GM21390 (cell line): ENCODE measurements around the gene JPH2.

Source experiments
- ATAC-seq: cut with Tn5 transposase; IDR thresholded peaks from one replicate; pipeline ENCODE4 v1.9.1; 2021; ENCODE audit not compliant: unreplicated experiment

JPH2 gene

DNA sequence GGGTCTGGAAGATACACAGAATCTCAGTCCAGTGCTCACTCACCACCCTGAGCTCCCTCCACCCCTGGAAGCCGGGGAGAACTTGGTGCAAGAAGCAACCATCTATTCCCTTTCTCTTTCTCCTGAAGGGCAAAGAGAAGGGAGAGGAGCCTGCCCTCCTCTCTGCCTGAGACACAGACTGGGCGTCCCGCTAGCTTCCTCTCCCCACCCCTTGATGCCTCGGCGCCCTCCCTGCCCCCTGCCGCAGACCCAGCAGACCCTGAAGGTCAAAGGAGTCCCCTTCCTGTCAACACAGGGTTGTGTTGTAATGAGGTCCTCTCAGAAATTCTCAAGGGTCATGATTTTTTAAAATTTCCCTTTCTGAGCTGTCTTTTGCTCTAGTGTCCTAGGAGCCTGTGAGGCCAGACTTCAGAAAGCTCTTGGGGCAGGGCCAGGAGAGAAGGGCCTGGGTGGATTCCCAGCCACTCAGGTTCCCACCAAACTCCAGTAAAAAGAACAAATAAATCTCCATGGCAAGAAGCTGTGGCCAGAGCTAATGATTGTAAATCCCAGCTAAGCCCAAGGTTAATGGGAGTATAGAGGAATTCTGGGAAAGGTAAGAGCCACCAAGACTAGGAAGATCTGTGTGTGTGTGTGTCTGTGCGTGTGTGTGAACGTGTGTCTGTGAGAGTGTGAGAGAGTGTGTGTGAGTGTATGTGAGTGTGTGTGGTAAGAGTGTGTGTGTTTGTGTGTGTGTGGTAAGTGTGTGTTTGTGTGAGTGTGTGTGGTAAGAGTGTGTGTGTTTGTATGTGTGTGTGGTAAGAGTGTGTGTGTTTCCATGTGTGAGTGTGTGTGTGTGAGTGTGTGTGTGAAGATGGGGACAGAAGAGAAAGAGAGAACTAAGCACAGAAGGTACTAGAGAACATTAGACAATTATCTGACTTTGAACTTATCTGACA, 1.1 kb upstream of the JPH2 start:
- ATAC-seq: no peak

DNA sequence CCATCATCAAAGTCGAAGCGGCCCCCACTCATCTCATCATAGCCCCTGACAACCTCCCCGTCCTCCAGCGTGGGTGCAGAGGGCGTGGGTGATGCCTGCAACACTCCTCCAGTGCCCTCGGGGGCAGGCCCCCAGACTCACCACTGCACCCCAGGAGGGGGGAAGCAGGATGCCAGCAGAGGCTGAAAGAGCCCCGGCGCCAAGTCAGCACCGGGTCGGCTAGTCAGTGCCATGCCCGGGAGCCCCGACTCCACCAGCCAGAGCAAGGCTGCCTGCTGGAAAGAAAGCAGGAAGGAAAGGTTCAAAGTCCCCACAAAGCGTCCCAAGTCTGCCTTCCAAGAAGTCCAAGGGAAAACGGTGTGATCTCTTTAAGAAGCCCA, 324 bp downstream of the JPH2 start:
- no peak for ATAC-seq

DNA sequence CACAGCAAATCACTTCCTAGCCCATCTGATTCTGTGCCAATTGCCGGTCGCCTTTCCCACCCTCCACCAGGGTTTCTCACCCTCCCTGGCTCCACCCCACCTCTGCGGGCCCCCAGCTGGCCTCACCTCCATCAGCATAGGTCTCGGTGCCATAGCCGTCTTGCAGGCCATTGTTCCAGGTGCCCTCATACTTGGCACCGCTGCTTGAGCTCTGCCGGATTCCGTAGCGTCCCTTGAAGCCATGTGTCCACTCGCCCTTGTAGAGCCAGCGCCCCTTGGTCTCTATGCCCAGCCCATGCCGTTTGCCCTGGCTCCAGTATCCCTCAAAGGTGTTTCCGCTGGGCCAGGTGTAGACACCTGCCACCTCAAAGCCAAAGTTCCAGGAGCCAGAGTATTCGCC, 787 bp downstream of the JPH2 start:
- no peak for ATAC-seq

DNA sequence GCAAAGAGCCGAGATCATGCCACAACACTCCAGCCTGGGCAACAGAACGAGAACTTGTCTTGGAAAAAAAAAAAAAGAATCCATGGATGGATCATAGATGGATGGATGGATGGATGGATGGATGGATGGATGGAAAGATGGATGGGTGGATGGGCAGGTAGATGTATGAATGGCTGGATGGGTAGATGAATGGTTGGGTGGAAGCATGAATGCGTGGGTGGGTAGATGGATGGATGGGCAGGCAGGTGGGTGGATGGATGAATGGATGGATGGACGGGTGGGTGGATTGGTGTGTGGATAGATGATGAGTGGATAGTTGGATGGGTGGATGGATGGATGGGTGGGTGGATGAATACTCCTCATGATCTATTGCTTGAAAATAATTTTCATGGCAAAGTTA, 1.4 kb downstream of the JPH2 start:
- no peak for ATAC-seq

DNA sequence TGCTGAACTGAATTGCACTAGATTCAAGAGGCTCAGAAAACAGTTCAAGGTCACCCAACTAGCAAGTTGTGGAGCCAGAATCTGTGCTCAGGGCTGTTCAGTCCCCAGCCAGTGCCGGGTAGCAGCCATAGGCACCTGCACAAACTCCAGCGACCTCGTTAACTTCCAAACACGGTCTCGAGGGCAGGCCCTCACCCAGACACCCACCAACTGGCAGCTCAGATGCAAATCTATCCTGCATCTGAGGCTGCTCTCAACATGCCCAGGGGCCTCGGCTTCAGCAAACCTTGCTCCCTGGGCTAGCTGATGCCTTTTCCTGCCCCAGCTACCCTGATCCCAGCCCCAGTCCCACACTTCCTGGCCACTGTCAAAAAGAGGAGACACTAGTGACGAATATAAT, 3.7 kb downstream of the JPH2 start:
- no peak for ATAC-seq

DNA sequence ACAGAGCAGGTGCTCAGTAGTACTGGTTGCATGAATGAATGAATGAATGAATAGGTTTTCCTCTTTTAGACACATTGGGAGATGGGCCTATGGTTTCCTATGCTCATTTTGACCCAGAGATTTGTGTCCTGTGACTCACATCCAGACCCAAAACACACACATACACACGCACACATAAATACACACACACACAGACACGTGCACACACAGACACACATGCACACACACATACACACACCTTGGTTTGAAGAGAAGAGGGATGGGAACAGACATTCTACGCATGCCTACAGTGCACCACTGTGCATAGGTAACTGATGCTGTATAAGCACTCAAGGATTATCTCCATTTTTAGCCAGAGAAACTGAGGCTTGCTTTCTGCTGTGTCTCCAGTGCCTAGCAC, 4.1 kb downstream of the JPH2 start:
- ATAC-seq: no peak

DNA sequence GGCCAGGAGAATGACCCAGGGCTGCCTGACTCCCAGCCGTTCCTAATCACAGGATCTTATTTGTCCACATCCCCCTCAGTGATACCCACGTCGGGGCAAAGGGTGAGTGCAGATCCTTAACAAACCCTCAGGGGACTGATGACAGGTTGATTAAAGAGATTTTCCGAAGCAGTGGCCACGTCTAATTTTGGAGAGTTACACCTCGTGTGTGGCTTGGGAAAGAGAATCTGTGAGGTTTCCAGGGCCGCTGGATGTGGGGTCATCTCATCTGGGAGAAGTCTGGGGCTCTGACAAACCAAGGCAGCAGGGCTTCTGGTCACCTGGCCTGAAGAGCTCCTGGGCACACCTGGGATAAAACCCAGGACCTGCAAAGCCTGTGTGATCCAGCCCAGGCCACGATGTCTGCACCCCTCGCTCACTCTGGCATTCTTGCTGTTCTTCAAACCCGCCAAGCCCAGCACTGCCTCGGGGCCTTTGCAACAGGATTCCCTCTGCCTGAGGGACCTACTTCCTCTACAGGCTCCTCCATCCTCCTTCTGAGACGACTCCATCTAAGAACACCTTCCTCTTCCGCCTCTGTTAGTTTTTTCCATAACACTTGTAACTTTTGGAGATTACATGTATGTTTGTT, 4.7 kb downstream of the JPH2 start:
- ATAC-seq: no peak

DNA sequence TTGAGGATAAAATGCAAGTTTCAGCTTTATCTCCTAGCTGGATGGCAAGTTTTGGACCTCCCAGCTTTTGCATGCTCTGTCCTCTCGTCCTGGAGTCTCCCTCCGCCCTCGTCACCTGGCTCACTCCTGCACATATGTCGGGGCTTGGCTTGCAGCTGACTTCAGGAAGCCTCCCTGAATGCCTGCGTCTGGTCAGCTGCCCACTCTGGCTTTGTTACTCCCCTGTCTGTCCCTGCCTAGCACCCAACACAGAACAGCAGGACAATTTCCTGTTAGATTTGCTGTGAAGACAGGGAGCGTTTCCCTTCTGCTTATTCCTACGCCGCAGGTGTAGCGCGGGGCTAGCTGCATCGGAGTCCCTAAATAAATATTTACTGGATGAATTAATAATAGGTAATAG, 5.4 kb downstream of the JPH2 start:
- ATAC-seq: no peak

DNA sequence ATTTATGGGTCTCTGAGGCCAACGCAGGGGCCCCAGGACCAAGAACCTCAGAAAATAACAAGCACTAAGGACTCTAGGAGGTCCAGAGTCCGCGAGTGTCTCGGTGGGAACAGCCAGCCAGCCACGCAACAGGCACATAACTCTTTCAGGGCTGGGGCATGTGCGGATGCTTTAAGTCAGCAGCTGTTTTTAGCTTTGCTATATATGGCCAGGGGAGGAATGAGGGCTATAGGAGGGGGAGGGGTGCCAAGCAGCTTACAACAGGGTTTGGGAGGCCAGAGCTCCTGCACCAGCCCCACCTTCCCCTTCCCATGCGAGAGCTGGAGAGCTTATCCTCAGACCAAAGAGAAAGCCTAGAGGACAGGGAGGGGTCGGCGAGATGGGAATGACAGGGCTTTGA, 6.2 kb downstream of the JPH2 start:
- no peak for ATAC-seq

DNA sequence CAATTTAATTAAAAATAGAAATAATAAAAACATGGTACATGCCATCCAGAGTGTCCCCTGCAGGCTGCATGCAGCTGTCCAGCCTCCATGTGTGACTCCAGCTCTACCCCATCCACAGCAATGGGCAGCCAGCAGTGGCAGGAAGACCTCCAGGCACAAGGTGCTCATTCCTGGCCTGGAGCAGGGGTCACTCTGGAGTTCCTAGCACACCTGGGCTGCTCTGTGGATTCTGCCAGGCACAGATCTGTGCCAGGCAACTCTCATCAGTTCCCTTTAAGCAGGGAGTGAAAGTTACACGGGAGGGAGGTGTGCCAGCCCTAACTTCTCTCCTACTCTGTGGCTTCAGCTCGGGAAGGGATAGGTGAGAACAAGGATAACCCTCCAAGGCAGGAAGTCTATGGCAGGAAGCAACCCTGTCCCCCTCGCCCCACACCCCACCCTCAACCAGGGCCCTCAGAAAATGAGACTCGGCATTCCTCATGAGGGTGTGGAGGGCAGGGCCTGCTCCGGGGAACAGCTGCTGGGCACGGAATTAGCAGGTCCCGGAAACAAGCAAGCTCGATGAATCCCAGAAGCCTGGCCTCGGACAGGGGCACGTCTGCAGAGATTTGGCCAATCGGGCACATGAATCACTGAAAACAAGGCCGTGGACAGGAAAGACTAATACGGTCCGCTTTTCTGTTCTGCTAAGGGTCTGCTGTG, 10.0 kb downstream of the JPH2 start:
- no peak for ATAC-seq

DNA sequence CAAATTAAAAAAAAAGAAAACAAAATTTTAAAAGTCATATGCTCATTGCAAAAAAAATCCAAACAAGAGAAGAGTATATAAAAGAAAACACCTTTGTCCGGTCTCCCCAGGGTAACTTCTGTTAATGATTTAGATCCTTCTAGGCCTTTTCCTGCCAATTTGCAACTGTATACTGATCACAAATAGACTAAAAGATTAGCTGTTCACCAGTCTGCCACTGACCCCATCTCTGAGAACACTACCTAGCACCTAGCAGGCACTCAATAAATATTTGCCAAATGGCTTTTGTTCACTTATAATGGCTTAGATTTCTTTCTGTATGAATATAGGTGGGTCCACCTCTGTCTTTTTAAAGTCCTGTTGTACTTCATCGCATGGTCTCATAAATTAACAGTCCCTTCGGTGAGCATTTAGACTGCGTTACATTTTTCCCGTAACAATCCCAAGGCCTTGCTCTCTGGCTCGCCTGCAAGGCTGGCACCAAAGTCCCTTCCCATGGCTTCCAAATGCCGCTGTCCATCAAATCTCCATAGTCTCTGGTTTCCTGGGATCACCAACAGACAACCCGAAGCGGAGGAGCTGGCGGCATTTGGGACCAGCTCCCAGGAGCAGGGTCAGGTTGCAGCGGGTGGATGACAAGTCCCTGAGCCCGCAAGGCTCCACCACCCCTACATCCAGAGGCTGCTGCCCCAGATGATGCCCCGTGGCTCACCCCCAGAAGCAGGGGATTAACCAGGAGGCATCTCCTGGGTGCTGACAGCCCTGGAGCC, 11.8 kb downstream of the JPH2 start:
- ATAC-seq: no peak

DNA sequence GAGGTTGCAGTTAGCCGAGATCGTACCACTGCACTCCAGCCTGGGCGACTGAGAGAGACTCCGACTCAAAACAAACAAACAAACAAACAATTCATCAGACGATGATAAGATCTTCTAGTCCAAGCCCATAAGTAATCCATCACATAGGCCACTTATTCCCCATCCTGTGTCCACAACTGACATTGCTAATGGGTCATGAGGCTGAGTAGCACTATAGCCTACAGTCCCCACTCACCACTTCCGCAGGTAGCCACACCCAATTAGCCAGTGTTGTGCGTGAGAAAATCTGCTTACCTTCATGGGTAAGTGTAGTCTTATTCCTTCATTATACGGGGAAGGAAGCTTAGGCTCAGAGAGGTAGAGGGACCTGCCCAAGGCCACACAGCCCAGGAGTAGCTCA, 13.1 kb downstream of the JPH2 start:
- no peak for ATAC-seq

DNA sequence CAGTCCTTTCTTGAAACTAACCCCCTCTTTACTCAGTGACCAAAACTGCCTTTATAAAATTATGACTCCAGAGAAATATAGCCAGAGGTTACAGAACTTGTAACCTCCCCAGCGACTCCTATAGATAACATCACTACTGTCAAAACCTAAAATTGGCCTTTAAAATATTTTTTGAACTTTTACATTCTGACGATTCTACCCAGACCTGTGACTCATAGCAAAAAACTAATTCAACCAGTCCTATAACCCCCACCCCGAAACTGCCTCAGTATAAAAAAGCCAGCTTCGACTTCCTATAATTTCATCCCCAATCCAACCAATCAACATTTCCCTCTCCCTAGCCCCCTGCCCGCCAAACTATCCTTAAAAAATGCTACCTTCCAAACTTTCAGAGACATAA, 13.9 kb downstream of the JPH2 start:
- no peak for ATAC-seq

DNA sequence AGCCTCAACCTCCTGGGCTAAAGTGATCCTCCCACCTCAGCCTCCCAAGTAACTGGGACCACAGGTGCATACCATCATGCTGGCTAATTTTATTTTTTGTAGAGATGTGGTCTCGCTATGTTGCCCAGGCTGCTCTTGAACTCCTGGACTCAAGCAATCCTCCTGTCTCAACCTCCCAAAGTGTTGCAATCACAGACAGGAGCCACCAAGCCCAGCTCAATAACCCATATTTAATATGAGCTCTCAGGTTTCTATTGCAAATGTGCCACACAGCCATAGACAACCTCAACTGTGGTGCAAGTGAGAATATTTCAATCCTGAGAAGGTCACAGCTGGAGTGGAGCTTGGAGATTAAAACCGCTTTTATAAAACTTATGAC, 14.4 kb downstream of the JPH2 start:
- ATAC-seq: no peak

DNA sequence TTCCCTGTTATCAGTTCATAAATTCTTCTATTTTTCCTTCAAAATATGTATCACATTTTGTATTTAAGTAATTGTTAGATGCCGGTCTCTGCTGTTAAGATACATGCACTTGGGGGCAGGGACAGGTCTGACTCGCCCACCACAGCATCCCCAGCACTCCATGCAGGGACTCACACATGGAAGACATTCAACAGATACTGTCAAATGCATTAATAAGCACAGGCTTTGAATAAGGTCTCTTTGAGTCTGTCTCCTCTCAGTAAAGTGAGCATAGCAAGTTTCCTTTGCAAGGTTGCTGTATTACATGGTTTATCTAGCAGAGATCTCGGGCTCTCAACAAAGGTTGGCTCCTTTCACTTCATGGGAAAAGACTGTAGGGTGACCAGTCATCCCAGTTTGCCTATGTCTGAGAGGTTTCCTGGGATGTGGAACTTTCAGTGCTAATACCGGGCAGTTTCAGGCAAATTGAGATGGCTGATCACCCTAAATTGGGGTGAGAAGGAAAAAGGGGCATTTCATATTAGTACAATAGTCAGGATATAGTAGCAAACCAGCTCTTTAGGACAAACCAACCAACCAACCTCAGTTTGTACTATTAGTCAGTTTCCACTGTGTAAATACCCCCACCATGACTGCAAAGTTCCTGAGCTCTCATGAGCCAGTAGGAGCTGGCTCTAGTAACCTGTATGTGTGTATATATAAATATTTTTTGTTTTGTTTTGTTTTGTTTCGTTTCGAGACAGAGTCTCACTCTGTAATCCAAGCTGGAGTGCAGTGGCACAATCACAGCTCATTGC, 15.0 kb downstream of the JPH2 start:
- no peak for ATAC-seq

DNA sequence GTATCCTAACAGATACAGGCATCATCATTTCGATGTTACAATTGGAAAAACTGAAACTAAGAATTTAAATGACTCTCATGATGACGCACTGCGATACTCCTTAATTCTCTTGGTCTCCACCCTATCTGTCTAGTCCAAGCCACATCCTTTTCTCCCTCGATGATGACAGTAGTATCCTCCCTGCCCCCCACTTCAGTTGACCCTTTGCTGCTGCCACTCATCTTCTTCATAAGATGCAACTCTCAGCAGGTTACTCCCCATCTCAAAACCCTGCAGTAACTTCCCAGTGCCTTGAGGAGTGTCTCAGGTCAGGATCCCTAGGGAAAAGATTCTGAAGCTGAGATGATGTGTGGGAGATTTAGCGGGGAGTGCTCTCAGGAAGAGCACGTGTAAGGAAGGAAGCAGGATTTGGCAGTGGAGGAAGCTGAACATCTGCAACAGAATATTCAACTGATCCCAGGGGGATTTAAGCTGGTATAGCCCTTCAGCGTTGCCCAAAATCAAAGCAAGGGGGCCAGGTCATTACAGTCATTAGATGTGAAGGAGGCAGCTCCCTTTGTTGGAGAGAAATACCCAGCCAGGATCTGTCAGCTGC, 16.1 kb downstream of the JPH2 start:
- no peak for ATAC-seq

DNA sequence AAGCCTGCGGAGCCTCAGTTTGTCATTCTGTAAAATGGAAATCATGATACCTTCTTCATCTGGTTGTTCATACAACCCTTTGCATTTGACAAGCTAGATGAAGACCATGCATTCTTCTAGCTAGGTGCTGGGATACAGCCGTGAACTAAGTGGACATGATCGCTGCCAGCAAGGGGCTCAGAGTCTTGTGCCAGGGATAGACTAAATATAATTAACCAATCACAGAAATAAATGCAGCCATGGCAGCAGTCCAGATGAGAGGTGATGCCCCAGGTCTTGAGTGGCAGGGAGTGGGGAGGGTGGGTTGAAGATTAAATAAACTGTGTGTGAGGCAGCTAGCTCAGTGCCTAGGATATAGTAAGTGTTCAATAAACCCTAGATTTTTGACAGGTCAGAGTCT, 19.3 kb downstream of the JPH2 start:
- no peak for ATAC-seq

DNA sequence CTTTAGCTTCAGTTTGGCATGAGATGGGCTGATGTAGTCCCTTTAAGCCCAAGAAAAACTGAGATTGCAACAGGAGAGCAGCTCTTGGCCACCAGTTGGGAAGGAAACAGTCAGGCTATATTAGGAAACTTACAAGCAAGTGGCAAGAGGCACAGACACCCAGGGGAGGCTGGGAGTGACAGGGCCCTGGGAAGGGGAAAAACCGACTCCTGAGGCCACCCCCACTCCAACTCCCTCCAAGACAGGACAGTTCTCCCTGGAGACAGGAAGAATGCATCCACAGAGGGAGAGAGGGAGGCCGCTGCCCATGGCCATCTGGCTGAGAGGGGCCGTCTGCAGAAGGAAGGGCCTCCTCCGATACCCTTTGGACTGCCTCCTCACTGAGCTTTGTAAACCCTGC, 20.5 kb downstream of the JPH2 start:
- no peak for ATAC-seq

DNA sequence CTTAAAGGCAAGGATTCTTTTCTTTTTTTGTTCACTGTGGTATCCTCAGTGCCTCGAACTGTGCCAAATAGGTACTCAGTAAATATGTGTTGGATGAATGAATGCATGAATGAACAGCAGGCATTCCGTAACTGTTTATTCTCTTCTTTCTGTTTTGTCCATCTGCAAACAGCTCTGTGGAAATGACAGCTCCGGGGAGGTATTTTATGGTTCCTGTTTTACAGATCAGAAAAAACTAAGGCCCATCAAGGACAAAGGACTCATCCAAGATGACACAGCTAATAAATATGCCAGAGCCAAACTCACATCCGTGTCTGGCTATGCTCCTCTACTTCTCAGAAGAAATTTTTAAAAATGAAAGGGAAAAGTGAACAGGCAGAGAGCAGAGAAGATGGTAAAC, 21.0 kb downstream of the JPH2 start:
- no peak for ATAC-seq

DNA sequence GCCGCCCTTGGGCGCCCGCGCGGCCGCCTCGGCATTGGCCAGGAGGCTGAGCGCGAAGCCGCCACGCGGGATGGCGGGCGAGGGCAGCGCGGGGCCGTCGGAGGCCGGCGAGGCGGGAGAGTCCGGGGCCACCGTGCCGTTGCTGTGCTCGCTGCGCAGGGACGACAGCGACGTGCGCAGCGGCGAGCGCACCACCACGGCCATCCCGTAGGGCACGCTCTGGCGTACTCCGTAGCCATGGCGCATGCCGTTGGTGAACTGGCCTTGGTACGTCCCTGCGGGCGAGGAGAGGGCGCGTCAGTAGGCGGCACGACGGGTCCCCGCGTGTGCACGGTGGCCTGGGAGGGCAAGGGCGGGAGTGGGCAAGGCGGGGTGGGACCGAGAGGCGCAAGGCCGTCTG, 26.9 kb downstream of the JPH2 start:
- ATAC-seq: no peak
